ENCODE results near the gene ATAT1.

ATAT1 gene

DNA sequence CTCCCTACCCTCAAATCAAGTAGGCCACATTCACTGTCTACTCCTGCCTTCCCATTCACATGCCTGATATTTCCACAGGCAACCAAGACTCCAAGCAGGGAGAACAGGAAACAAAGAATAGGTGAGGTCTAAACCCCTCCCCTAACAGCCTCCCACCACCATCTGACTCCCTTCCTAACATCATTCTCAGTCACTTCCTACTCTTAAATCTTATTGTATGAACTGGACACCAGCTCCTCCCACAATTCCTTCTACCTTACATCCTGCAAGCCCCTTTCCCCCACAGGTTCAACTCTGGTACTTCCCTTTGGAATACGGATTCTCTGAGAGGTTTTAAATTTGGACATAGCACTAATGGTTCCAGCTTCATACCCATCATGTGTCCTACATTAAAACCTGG is 19.3 kb downstream of the ATAT1 start:
- Histone ChIP-seq H3K9ac (ENCODE audit: low read length) (no peak overlapping the region), H2AFZ (ENCODE audit: low read depth, low read length) (no peak overlapping the region), H3K79me2 (ENCODE audit: low read length) (peaks cover 15% of the 10 kb centered on the region), H3K4me3 (ENCODE audit: low read length) (no peak overlapping the region), H3K27ac (ENCODE audit: low read length) (no peak overlapping the region), H3K27me3 (ENCODE audit: low read depth, low read length) (no peaks in the 10 kb centered on the region), H3K9me3 (ENCODE audit: insufficient read depth, low read length) (no peaks in the 10 kb centered on the region), H4K20me1 (ENCODE audit: insufficient read depth, low read length) (no peaks in the 10 kb centered on the region), H3K4me2 (ENCODE audit: low read length) (no peak overlapping the region), H3K36me3 (replicated peaks; ENCODE audit: low read depth, low read length) (peaks cover 3% of the 10 kb centered on the region), H3K4me1 (ENCODE audit: low read length) (peaks cover 12% of the 10 kb centered on the region)
- TF ChIP-seq EZH2phosphoT487 (IDR thresholded peaks at IDR 0.05; ENCODE audit: low read depth), result no peak
- TF ChIP-seq, protein P1, sequence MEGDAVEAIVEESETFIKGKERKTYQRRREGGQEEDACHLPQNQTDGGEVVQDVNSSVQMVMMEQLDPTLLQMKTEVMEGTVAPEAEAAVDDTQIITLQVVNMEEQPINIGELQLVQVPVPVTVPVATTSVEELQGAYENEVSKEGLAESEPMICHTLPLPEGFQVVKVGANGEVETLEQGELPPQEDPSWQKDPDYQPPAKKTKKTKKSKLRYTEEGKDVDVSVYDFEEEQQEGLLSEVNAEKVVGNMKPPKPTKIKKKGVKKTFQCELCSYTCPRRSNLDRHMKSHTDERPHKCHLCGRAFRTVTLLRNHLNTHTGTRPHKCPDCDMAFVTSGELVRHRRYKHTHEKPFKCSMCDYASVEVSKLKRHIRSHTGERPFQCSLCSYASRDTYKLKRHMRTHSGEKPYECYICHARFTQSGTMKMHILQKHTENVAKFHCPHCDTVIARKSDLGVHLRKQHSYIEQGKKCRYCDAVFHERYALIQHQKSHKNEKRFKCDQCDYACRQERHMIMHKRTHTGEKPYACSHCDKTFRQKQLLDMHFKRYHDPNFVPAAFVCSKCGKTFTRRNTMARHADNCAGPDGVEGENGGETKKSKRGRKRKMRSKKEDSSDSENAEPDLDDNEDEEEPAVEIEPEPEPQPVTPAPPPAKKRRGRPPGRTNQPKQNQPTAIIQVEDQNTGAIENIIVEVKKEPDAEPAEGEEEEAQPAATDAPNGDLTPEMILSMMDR (IDR thresholded peaks at IDR 0.05; ENCODE audit: low read depth, low read length), result no peak

- Histone ChIP-seq H3K9ac (ENCODE audit: low read length) (peak within 1 kb of the TSS; percentile 92), H3K4me3 (ENCODE audit: low read length) (peak within 1 kb of the TSS; percentile 99), H4K20me1 (ENCODE audit: insufficient read depth, low read length) (no peaks in the 10 kb centered on the region), H3K36me3 (replicated peaks; ENCODE audit: low read depth, low read length) (peaks cover 6% of the 10 kb centered on the region), H3K4me2 (ENCODE audit: low read length) (peak within 1 kb of the TSS; percentile 94), H3K4me1 (ENCODE audit: low read length) (peaks cover 18% of the 10 kb centered on the region), H3K9me3 (ENCODE audit: insufficient read depth, low read length) (no peaks in the 10 kb centered on the region), H2AFZ (ENCODE audit: low read depth, low read length) (peak within 1 kb of the TSS; percentile 81), H3K79me2 (ENCODE audit: low read length) (peaks cover 15% of the 10 kb centered on the region), H3K27ac (ENCODE audit: low read length) (peak within 1 kb of the TSS; percentile 81), H3K27me3 (ENCODE audit: low read depth, low read length) (no peaks in the 10 kb centered on the region)
- TF ChIP-seq EZH2phosphoT487 (IDR thresholded peaks at IDR 0.05; ENCODE audit: low read depth), result no peak
- TF ChIP-seq, protein P1 (IDR thresholded peaks at IDR 0.05; ENCODE audit: low read depth, low read length), result no peak
Measured at GRCh38 chr6:30646450-30647241, 20.0 kb downstream of the ATAT1 start, which contains the start of gene C6orf136. TSS of gene C6orf136 (plus strand) at chr6:30647133. CDS start at chr6:30647232, 99 bp downstream.

DNA sequence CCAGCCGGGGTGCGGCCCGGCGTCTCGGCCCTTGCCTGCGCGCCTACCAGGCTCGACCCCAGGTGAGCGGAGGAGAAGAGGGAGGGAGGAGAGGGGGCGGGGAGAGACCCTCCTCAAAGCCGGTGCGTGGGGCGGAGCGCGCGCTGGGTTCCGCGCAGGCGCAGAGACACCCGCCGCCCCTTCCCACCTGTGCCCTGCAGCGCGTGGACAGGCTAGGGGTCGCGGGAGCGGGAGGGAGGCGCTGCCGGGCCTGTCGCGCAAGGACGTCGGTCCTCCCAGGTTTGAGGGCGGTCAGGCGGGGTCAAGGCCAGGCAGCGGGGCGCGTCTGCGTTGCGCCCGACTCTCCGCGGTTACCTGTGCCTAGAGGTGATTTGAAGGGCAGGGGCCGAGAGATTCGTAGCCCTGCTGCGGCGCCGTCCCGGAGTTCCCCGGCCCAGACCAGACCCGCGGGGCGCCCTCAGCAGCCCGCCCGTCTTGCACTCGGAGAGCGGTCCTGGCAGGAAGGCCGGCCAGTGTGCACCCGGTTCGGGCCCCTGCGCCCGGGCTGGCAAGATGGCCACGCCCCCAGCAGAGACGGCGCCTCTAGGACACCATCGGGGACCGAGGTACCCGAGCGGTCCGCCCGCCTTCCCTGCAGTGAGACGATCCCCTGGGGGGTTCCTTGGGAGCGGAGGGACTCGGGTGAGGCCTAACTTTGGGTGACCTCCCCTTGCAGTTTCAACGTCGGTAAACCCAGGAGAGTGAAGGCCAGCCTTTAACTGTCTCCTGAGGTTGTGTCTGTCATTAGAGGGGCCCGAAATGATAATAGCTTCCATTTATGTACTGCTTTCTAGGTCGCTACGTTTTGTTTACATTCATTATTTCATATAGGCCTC is 20.8 kb downstream of the ATAT1 start:
- peak overlapping the region; percentile 92 for H3K9ac ChIP-seq (ENCODE audit: low read length)
- peak overlapping the region; percentile 81 for H2AFZ ChIP-seq (ENCODE audit: low read depth, low read length)
- H3K4me2 ChIP-seq (ENCODE audit: low read length), result peak overlapping the region; percentile 94
- peaks cover 18% of the 10 kb centered on the region for H3K4me1 ChIP-seq (ENCODE audit: low read length)
- peaks cover 11% of the 10 kb centered on the region for H3K36me3 ChIP-seq (replicated peaks; ENCODE audit: low read depth, low read length)
- no peaks in the 10 kb centered on the region for H3K27me3 ChIP-seq (ENCODE audit: low read depth, low read length)
- no peaks in the 10 kb centered on the region for H3K9me3 ChIP-seq (ENCODE audit: insufficient read depth, low read length)
- H4K20me1 ChIP-seq (ENCODE audit: insufficient read depth, low read length), result no peaks in the 10 kb centered on the region
- H3K79me2 ChIP-seq (ENCODE audit: low read length), result peaks cover 15% of the 10 kb centered on the region
- peak overlapping the region; percentile 99 for H3K4me3 ChIP-seq (ENCODE audit: low read length)
- no peak for TF ChIP-seq EZH2phosphoT487 (IDR thresholded peaks at IDR 0.05; ENCODE audit: low read depth)
- TF ChIP-seq, protein P1 (IDR thresholded peaks at IDR 0.05; ENCODE audit: low read depth, low read length), result no peak
- H3K27ac ChIP-seq (ENCODE audit: low read length), result peak overlapping the region; percentile 81

- Histone ChIP-seq H3K79me2 (ENCODE audit: low read length) (peaks cover 15% of the 10 kb centered on the region), H4K20me1 (ENCODE audit: insufficient read depth, low read length) (no peaks in the 10 kb centered on the region), H3K27ac (ENCODE audit: low read length) (peak overlapping the region; percentile 77), H3K4me3 (ENCODE audit: low read length) (peak overlapping the region; percentile 54), H3K36me3 (replicated peaks; ENCODE audit: low read depth, low read length) (peaks cover 11% of the 10 kb centered on the region), H3K9me3 (ENCODE audit: insufficient read depth, low read length) (no peaks in the 10 kb centered on the region), H3K4me1 (ENCODE audit: low read length) (peaks cover 18% of the 10 kb centered on the region), H3K4me2 (ENCODE audit: low read length) (peak overlapping the region; percentile 63), H3K9ac (ENCODE audit: low read length) (peak overlapping the region; percentile 30; the same call in 1 of the 2 replicates), H2AFZ (ENCODE audit: low read depth, low read length) (no peak overlapping the region), H3K27me3 (ENCODE audit: low read depth, low read length) (no peaks in the 10 kb centered on the region)
- TF ChIP-seq, protein P1 (IDR thresholded peaks at IDR 0.05; ENCODE audit: low read depth, low read length), result no peak
- no peak for TF ChIP-seq EZH2phosphoT487 (IDR thresholded peaks at IDR 0.05; ENCODE audit: low read depth)
Measured at GRCh38 chr6:30651143-30651542, 24.5 kb downstream of the ATAT1 start.

Data from OCI-LY3 (cell line).